Measurements from ENCODE around the gene CERS3. TPM values are rescaled to one million over a fixed set of nuclear protein-coding genes. Genes with fewer than 3 reads are reported as not detected.

The CERS3 gene
- total and polyA plus RNA-seq, 2 experiments from 2014 or later, result not detected

- no peaks in the 10 kb centered on the region for H3K9me3 ChIP-seq (ENCODE audit: low read depth)
- H3K27me3 ChIP-seq (replicated peaks; ENCODE audit: insufficient read depth), result peaks cover 6% of the 10 kb centered on the region
- no peak overlapping the region for H2AFZ ChIP-seq
- no peaks in the 10 kb centered on the region for H3K4me1 ChIP-seq (ENCODE audit: insufficient read depth)
- no peak overlapping the region for H3K9ac ChIP-seq
- no peak overlapping the region for H3K4me2 ChIP-seq (ENCODE audit: unreplicated experiment)
- DNase-seq, result no peak
- no peak overlapping the region for H3K4me3 ChIP-seq
- H3K9me2 ChIP-seq (ENCODE audit: insufficient read depth), result no peaks in the 10 kb centered on the region
- H4K20me1 ChIP-seq (ENCODE audit: insufficient read depth), result no peaks in the 10 kb centered on the region
- TF ChIP-seq EZH2phosphoT487 (IDR thresholded peaks at IDR 0.05; ENCODE audit: insufficient read depth, low read depth) (no peak), EZH2 (IDR thresholded peaks at IDR 0.05; ENCODE audit: insufficient read depth, poor library complexity, severe bottlenecking) (no peak)
- H3F3A ChIP-seq (ENCODE audit: insufficient read depth), result no peaks in the 10 kb centered on the region
- in situ Hi-C loops (cut with MboI), result no loop called here
- no peak overlapping the region for H3K27ac ChIP-seq
- no peaks in the 10 kb centered on the region for H3K36me3 ChIP-seq (ENCODE audit: low read depth)
- no peaks in the 10 kb centered on the region for H3K79me2 ChIP-seq (ENCODE audit: insufficient read depth)
Observed at GRCh38 chr15:100536733-100537132, 8.0 kb upstream of the CERS3 start.

GRCh38 chr15:100533886-100534285 is 5.1 kb upstream of the CERS3 start:
- H3K4me3 ChIP-seq, result no peak overlapping the region
- no peaks in the 10 kb centered on the region for H3F3A ChIP-seq (ENCODE audit: insufficient read depth)
- no peak overlapping the region for H3K4me2 ChIP-seq (ENCODE audit: unreplicated experiment)
- no peaks in the 10 kb centered on the region for H4K20me1 ChIP-seq (ENCODE audit: insufficient read depth)
- TF ChIP-seq EZH2phosphoT487 (IDR thresholded peaks at IDR 0.05; ENCODE audit: insufficient read depth, low read depth), result no peak
- TF ChIP-seq EZH2 (IDR thresholded peaks at IDR 0.05; ENCODE audit: insufficient read depth, poor library complexity, severe bottlenecking), result no peak
- H3K79me2 ChIP-seq (ENCODE audit: insufficient read depth), result no peaks in the 10 kb centered on the region
- in situ Hi-C loops (cut with MboI), result no loop called here
- H3K27me3 ChIP-seq (replicated peaks; ENCODE audit: insufficient read depth), result peaks cover 6% of the 10 kb centered on the region
- H2AFZ ChIP-seq, result no peak overlapping the region
- H3K9ac ChIP-seq, result no peak overlapping the region
- H3K9me3 ChIP-seq (ENCODE audit: low read depth), result no peaks in the 10 kb centered on the region
- H3K4me1 ChIP-seq (ENCODE audit: insufficient read depth), result no peaks in the 10 kb centered on the region
- no peak for DNase-seq
- no peaks in the 10 kb centered on the region for H3K36me3 ChIP-seq (ENCODE audit: low read depth)
- no peak overlapping the region for H3K27ac ChIP-seq
- 6 to 7% methylated on average over 1 of the region's 1 CpG for WGBS, 2 experiments (ENCODE audit: low coverage in 1 of 2, low lambda C conversion rate in 2 of 2, missing lambda C conversion rate in 2 of 2)
- H3K9me2 ChIP-seq (ENCODE audit: insufficient read depth), result no peaks in the 10 kb centered on the region

GRCh38 chr15:100531823-100532327 is 3.1 kb upstream of the CERS3 start:
- TF ChIP-seq EZH2phosphoT487 (IDR thresholded peaks at IDR 0.05; ENCODE audit: insufficient read depth, low read depth), result no peak
- no peak for TF ChIP-seq EZH2 (IDR thresholded peaks at IDR 0.05; ENCODE audit: insufficient read depth, poor library complexity, severe bottlenecking)
- H3K4me2 ChIP-seq (ENCODE audit: unreplicated experiment), result no peak overlapping the region
- no peak for DNase-seq
- no peak overlapping the region for H3K4me3 ChIP-seq
- in situ Hi-C loops (cut with MboI), result no loop called here
- peaks cover 6% of the 10 kb centered on the region for H3K27me3 ChIP-seq (replicated peaks; ENCODE audit: insufficient read depth)
- no peaks in the 10 kb centered on the region for H3K9me3 ChIP-seq (ENCODE audit: low read depth)
- no peaks in the 10 kb centered on the region for H3K4me1 ChIP-seq (ENCODE audit: insufficient read depth)
- H4K20me1 ChIP-seq (ENCODE audit: insufficient read depth), result no peaks in the 10 kb centered on the region
- no peak overlapping the region for H3K27ac ChIP-seq
- no peaks in the 10 kb centered on the region for H3K9me2 ChIP-seq (ENCODE audit: insufficient read depth)
- H2AFZ ChIP-seq, result no peak overlapping the region
- H3K36me3 ChIP-seq (ENCODE audit: low read depth), result no peaks in the 10 kb centered on the region
- no peaks in the 10 kb centered on the region for H3K79me2 ChIP-seq (ENCODE audit: insufficient read depth)
- H3F3A ChIP-seq (ENCODE audit: insufficient read depth), result no peaks in the 10 kb centered on the region
- 48 to 49% methylated on average over 11 of the region's 11 CpGs for WGBS, 2 experiments (ENCODE audit: low coverage in 1 of 2, low lambda C conversion rate in 2 of 2, missing lambda C conversion rate in 2 of 2)
- no peak overlapping the region for H3K9ac ChIP-seq

DNA sequence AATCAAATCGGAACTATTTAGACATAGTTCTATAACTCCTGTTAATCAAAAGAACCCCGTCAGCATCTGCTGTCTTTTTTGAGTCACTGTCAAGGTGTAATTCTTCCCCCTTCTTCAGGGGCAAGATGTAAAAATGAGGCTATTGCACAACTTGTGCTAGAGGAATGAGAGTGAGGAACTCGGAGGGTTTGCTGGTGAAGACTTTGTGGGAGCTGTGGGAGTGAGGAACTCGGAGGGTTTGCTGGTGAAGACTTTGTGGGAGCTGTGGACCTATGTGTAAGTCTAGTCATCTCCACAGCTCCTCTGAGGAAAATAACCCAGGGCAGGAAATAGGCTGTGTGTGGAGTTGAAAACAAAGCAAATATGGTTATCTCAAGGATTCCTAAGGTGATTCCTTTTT is 2.5 kb upstream of the CERS3 start:
- Histone ChIP-seq H3F3A (ENCODE audit: insufficient read depth) (no peaks in the 10 kb centered on the region), H3K36me3 (ENCODE audit: low read depth) (no peaks in the 10 kb centered on the region), H2AFZ (no peak overlapping the region), H3K79me2 (ENCODE audit: insufficient read depth) (no peaks in the 10 kb centered on the region), H3K27me3 (replicated peaks; ENCODE audit: insufficient read depth) (peaks cover 6% of the 10 kb centered on the region), H3K4me2 (ENCODE audit: unreplicated experiment) (no peak overlapping the region), H3K4me3 (no peak overlapping the region), H4K20me1 (ENCODE audit: insufficient read depth) (no peaks in the 10 kb centered on the region), H3K27ac (no peak overlapping the region), H3K9me2 (ENCODE audit: insufficient read depth) (no peaks in the 10 kb centered on the region), H3K9me3 (ENCODE audit: low read depth) (no peaks in the 10 kb centered on the region), H3K9ac (no peak overlapping the region), H3K4me1 (ENCODE audit: insufficient read depth) (no peaks in the 10 kb centered on the region)
- in situ Hi-C loops (cut with MboI), result no loop called here
- WGBS, 2 experiments (ENCODE audit: low coverage in 1 of 2, low lambda C conversion rate in 2 of 2, missing lambda C conversion rate in 2 of 2), result 31 to 39% methylated on average over 4 of the region's 4 CpGs
- no peak for DNase-seq
- no peak for TF ChIP-seq EZH2 (IDR thresholded peaks at IDR 0.05; ENCODE audit: insufficient read depth, poor library complexity, severe bottlenecking)
- TF ChIP-seq EZH2phosphoT487 (IDR thresholded peaks at IDR 0.05; ENCODE audit: insufficient read depth, low read depth), result no peak

GRCh38 chr15:100529556-100529955 is 806 bp upstream of the CERS3 start:
- no peaks in the 10 kb centered on the region for H3K9me2 ChIP-seq (ENCODE audit: insufficient read depth)
- no peaks in the 10 kb centered on the region for H4K20me1 ChIP-seq (ENCODE audit: insufficient read depth)
- no peak for DNase-seq
- no peaks in the 10 kb centered on the region for H3F3A ChIP-seq (ENCODE audit: insufficient read depth)
- TF ChIP-seq EZH2phosphoT487 (IDR thresholded peaks at IDR 0.05; ENCODE audit: insufficient read depth, low read depth) (no peak), EZH2 (IDR thresholded peaks at IDR 0.05; ENCODE audit: insufficient read depth, poor library complexity, severe bottlenecking) (no peak)
- no peaks in the 10 kb centered on the region for H3K36me3 ChIP-seq (ENCODE audit: low read depth)
- H3K79me2 ChIP-seq (ENCODE audit: insufficient read depth), result no peaks in the 10 kb centered on the region
- H3K4me2 ChIP-seq (ENCODE audit: unreplicated experiment), result no peak overlapping the region
- 16 to 30% methylated on average over 2 of the region's 2 CpGs for WGBS, 2 experiments (ENCODE audit: low coverage in 1 of 2, low lambda C conversion rate in 2 of 2, missing lambda C conversion rate in 2 of 2)
- H3K9me3 ChIP-seq (ENCODE audit: low read depth), result no peaks in the 10 kb centered on the region
- no peaks in the 10 kb centered on the region for H3K4me1 ChIP-seq (ENCODE audit: insufficient read depth)
- no peak overlapping the region for H3K27ac ChIP-seq
- H3K9ac ChIP-seq, result no peak overlapping the region
- no peak overlapping the region for H2AFZ ChIP-seq
- H3K4me3 ChIP-seq, result no peak overlapping the region
- in situ Hi-C loops (cut with MboI), result no loop called here
- peaks cover 6% of the 10 kb centered on the region; the same call in 1 of the 2 replicates for H3K27me3 ChIP-seq (replicated peaks; ENCODE audit: insufficient read depth)
